HCEC 1CT (cell line): ENCODE measurements around the gene CRIM1.
A peak's percentile ranks its signal among the peaks of the same experiment; 100 is the strongest.

Experiments used
- DNase-seq: peaks from one replicate; pipeline ENCODE4 v3.0.0-alpha.2; 2017

The CRIM1 gene

DNA sequence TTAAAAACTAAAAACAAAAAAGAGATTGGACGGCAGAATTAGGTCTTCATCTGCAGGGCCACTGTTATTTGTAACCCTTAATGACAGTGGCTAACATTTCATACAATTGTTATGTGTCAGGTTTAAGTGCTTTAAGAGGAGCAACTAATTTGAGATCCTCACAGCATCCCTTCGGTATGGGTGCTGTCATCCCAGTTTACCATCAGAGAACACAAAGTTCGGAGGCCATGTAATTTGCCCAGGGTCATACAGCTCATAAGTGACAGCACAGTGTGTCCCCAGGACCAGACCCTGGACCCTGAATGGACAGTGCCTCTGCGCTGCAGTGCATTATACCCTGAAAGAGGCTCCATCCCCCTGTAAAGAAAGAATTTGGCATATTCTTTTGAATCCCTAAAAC, 127.7 kb downstream of the CRIM1 start:
- DNase-seq = no peak

DNA sequence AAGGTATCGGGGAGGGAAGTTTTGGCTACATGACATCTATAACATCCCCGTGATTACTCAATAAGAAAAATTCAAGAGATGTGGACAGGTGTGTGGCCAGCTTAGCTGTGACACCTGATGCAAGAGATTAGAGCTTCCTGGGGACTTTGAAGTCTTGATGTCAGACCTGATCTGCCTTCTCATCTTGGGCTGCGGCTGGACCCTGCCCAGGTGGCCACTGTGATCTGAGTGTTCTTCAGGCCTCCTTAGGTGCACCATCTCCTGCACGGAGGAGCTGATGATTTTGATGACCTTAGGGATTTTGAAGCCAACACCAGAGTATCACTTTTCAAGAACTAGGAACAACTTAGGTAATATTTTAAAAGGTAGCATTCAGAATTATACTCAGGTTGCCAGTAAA, 128.9 kb downstream of the CRIM1 start:
- DNase-seq = no peak

DNA sequence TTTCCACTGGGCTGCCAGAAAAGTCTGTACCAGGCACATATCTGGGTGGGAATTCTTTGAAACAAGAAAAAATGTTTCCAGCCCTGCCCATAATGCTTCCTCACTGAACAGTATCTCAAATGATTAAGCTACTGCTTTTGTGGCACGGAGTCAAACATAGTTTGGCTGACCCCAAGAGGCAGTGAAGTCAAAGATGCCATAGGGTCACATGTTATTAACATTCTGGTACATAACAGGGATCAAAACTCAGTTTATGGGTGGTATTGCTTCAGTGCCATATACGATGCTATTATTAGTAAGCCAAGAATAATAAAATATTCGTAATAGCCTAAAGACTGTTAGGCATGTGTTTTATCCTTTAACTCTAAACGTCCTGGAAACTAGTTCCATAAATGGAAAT, 129.9 kb downstream of the CRIM1 start:
- DNase-seq = peak; percentile 99

DNA sequence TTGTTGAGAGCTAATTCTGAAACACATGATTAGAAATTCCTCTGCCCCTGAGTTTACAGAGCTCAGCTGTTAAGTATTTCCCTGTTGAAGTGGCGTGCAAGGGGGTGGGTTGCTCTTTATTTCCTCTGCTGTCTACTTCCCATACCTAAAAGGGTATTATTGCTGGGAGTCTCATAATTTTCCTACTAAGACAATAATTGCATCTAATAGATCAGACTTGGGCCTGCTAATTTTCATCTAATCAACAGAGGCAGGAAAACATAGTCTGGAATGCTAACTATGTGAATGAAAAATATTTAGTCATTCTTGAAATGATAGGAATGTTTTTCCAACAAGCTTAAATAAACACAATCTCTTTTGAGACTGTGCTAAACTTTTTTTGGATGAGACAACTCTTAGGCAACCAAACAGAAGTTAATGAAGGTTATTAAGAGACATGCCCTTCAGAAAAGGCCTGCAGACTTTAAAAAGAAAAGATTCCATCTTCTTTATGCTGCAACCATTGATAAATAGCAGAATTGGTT, 131.0 kb downstream of the CRIM1 start:
- peak; percentile 94 for DNase-seq

DNA sequence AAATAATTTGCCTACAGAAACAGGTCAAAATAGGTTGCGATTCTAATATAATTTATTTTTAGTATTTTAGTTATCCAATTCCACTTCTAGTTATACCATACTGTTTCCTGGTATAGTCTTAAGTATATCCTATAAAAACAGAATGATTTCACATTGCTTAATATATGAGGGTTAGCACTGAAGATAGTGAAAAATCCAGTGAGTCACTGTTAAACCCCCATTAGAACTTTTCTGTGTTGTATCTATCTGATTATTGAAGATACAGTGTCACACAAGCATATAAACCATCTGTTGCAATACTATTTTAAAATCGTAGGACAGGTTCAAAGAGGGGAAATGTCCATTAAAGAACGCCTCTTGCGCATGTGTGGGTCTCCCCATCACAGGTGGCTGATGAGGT, 132.4 kb downstream of the CRIM1 start:
- DNase-seq = peak; percentile 18

DNA sequence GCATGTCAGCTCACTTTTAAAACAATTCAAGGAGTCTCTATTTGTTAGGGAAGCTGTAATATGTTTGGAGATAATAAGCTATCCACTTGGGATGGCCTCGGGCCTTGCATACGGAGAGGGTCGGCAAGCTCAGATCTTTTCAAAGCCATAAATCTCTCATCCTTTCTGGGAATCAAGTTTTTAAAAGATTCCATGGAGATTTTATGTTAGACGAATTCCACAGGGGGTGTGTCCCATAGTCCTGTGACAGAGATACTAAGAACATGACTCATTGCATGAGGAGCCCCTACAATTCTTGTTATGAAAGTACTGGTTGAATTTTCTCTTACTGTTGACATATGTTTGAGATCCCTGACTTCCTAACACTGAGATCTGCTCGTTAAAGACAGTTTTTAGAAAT, 133.7 kb downstream of the CRIM1 start:
- DNase-seq = peak; percentile 93

DNA sequence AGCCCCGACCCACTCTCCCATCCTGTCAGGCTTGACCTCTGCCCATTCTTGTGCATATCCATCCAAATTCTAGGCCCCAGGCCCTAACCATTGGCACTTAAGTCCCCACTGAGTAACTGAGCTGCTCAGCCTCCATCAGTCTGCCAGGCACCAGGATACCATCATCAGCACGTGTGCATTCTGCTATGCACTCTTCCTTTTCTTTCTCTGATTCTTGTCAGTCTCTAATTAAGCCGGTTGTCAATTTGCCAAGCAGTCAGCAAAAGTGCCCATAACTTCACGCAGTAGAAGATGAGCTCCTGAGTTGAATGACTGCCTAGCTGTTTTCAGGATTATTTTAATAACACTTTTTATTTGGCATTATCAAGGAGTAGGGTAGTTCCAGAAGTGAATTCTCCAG, 135.2 kb downstream of the CRIM1 start:
- DNase-seq = no peak

DNA sequence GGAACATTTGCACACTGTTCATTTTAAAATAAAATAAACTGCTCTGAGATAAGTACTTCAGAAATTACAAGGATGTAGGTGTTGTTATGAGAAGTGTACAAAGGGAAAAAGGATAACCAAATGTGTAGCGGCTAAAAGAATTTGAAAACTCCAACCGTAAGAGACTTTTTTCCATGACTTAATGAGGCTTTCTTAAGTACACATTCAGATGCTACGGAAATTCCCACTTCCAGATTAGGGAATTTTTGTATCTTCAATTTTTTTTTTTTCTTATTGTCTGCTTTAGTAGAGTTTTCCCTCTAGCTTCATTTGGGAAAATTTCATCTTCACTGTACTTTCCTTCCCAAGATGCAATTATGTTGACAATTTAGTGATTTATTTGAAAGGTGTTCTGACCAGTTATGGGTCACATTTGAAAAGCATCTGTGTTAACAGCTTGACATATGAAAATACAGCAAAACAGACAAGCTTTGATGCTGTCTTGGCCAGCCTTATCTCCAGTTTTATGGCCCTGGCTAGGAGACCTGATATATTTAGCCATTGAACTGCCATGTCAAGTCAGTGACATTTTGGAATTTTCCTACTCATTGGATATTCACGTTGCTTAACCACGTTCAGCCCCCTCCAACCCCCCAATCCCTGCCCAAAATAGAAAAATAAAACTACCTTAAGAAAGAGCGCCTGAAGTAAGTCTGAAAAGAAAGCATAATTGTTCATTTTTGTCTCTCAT, 136.8 kb downstream of the CRIM1 start:
- no peak for DNase-seq

DNA sequence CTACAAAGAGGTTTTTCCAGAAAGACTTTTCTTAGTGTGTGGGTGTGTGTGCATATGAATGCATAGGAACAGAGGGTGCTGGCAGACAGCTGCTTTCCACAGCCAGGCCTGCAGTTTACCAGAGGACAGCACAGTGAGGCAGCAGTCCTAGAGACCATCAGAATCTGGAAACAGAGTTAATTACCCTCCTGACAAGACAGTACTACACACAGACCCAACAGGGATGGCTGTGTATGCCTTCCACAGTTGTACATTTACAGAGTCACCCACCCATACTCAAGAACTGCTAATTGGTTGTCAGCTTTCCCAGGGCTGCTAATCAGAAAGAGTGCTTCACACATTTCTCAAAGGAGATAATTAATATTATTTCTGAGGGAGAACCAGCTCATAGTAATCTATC, 137.7 kb downstream of the CRIM1 start:
- no peak for DNase-seq

DNA sequence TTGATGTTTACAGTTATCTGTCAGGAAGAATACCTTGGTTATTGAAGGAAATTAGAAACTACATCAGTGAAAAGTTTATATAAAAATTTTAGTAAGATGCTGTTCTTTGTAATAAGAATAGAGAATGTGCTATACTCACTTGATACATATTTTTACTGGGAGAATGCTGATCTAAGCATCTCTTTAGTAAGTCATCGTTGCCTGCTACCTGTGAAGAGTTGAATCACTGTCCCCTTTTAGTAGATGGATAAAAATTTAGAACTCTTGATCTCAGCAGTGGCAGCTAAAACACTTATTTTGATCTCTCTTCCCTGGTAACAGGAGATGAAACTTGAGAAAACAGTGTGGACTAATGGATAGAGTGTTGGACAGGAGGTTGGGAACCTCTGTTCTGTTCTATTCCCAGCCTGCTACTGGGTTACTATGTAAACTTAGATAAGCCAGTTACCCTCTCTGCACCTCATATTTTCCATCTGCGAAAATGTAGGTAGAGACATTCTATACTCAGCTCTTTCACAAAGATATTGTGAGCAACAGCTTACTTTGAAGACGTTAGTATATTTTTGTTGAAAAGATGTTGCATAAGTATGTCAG, 142.1 kb downstream of the CRIM1 start:
- DNase-seq = no peak

DNA sequence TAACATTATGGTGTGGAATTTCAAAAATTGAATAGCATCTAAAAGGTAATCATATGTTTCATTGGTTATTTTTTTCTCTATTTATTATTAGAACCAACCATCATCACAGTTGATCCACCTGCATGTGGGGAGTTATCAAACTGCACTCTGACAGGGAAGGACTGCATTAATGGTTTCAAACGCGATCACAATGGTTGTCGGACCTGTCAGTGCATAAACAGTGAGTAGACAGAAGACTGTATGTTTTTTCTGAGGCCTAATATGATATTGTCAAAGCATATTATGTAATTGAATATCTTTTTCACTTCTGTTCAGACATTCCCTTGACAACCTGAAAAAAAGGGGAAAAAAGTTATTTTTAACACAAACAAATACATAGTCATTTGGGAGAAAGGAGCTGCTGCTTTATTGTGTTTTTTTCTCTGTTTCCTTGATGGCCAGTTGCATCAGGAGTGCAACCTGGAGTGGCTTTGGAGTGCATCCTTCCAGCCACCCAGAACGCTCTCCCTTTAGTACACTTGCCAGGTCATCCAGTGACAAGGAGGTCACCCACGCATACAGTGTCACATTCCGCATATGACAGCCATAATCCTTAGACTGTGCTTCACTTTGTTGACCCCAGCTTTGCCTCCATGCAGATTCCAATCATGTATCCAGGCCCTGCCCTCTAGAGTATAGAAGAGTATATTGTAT, 143.7 kb downstream of the CRIM1 start:
- DNase-seq = no peak

DNA sequence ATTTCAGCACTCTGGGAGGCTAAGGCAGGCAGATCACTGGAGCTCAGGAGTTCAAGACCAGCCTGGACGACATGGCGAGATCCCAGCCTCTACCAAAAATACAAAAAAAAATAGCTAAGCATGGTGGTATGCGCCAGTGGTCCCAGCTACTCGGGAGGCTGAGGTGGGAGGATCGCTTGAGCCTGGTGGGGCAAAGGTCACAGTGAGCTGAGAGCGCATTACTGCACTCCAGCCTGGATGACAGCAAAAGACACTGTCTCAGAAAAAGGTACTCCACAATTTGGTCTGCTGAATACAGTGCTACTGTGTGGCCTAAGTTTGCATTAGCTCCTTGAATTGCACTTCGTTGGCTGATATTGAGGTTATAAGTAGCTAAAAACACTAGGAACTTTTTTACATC, 144.5 kb downstream of the CRIM1 start:
- DNase-seq = no peak

DNA sequence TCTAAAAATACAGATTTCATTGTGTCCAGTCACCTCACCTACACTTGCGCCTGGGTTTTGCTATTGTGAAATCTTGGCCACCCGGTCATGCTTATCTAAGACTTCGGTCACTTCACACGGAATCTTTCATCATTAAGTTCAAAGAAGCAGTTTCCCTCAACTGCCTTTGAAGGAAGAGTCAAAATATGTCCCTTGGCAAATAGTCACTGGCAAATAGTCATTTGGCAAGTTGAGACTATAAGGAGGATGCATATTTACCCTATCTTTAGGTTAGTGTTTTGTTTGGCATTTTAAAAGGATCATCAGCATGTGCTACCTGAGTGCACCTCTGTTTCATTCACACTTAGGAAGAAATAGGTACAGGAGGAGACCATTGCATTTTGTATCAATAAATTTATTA, 146.5 kb downstream of the CRIM1 start:
- no peak for DNase-seq

DNA sequence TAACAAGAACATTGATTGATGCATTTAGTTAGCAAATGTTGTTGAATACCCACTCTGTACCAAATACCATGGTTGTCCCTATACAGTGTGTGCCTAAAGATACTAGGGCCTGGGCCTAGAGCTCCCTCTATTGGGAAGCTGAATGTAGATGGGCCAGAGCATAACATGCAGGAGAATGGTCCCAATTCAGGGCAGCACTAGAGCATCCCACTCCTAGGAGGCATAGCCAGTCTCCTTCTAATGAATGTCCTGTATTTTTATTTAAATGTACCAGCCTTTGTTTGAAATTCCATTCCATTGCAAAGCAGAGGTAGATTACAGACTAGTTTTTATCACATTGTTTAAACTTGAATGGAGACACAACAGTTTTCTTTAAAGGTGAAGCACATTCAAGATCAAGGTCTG, 151.8 kb downstream of the CRIM1 start:
- peak; percentile 67 for DNase-seq

DNA sequence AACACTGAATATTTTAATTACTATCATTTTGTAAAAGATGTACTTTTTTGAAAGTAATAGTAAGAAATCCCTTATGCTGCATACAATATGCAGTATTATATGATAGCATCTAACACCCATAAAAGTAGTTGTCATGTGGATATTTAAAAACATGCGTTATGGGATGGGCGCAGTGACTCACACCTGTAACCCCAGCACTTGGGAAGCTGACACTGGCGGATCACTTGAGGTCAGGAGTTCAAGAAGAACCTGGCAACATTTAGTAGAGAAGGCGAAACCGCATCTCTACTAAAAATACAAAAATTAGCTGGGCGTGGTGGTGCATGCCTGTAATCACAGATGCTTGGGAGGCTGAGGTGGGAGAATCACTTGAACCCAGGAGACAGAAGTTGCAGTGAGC, 153.5 kb downstream of the CRIM1 start:
- no peak for DNase-seq

DNA sequence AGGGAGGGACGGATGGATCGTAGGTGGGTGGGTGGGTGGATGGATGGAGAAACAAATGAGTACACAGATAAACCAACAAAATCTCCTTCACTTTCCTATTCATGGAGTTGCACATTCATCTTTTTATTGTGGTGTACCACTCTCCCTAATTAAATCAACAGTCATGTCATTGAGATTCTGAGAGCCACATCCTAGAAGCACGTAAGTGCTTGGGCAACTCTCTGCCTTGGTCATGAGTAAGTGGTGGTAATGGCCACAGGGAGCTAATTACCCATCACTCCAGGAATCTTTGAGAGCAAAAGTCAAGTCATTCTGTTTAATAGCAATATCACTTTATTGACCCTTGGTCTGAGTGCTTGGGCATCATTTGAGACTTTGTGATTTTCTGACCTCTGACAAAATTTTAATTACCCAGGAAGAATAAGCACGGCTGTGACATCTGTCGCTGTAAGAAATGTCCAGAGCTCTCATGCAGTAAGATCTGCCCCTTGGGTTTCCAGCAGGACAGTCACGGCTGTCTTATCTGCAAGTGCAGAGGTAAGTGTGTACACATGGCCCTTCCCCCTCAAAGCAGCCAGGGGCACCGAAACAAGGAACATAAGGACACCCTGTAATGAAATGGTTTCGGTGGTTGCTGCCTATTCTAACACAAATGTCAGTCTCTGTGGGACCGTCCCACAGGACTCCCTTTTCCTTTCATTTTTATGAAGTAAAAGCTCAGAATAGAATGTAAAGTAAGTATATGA, 156.5 kb downstream of the CRIM1 start:
- no peak for DNase-seq

DNA sequence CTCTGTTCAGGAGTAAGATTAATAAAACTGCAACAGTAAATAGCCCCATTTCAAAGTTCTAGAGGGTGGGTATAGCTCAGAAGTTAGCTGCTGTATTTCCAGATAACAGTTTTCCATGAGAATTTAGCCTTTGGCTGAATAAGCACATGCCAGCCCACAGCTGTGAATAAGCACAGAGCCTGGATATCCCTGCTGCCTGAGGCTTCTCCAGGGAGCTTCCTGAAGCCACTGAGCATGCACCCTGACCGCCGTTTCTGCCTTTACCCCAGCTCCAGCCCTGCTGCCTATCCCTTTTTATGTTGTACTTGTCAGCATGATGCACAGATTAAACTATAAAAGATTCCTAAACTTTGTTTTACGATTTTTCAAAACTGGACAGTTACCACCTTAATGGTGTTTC, 157.1 kb downstream of the CRIM1 start:
- no peak for DNase-seq

DNA sequence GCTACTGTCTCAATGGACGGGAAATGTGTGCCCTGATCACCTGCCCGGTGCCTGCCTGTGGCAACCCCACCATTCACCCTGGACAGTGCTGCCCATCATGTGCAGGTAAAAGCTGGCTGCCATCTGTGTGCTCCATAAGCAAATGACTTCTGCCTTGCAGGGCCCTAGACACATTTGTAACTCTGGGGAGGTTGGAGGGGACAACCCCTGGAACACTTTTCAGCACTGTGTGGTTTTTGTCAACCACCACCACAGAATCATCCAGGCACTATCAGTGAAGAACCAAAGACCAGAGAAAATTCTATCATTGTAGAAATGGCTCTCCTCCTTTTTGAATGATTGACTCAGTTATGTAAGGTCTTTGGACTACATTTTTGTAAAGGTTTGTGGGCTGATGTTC, 158.1 kb downstream of the CRIM1 start:
- DNase-seq = no peak

DNA sequence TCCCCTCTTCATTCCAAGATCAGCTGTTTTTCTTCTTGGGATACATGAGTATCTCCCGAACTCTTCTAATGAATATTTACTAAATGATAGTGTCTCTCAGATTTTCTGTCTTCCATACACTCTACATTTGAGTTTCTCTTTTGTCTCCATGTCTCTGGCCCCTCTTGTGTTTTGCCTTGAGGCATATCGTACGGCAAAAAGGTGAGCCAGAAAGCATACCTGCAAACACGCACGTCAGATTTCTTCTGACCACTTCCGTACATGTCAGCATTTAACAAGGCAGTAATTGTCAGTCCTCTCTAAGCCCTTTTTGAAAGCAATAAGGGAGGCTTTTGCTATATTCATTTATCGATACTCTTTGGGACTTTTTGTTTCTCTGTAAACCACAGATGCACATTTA, 160.0 kb downstream of the CRIM1 start:
- no peak for DNase-seq

DNA sequence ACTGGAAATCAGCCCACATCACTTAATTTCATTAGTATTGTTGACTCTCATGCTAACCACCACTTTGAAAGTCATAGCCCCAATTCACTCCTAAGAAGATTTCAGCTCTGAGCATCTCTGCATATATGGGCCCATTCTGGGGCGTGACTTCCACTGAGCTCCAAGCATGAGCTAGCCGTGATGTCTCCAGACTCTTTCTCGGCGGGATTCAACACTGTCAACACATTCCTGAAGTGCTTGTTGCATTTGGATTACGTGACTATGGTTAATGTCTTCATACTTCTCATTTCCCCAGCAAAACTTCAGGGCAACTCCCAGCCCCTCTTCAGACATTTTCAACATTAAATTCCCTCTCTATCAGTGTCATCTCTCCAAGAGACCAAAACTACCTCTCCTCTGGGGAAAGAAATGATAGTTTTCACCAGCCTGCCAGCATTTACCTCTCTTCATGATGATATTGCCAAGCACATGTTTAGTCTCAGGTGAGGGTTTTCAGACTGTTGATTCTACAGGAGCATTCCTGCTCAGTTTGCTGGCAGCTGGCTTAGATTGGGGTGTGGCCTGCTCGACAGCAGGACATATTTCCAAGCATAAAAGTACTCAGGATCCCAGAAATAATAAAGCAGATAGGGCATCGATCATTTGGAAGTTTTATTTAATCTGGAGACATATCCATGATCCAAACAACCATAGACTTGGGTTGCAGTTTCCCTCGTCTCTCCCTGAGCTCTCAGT, 160.7 kb downstream of the CRIM1 start:
- peak; percentile 42 for DNase-seq

DNA sequence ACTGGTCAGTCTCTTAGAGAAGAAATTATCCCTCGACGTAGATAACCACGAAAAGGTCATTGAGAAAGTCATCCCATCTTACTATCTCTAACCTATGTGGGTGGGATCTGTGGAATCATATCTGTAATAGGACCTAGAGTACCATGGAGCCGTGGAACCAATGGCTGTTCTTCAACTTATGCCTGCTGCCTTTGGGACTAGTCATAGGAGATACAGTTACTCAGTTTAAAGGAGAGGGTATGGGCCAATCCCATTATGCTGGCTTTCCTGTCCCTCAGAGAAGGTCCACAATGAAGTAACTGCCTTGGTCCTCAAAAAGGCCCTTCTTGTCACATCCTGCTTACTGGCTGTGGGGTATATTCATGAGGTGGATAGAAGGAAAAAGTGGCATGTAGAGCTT, 164.9 kb downstream of the CRIM1 start:
- DNase-seq = no peak

DNA sequence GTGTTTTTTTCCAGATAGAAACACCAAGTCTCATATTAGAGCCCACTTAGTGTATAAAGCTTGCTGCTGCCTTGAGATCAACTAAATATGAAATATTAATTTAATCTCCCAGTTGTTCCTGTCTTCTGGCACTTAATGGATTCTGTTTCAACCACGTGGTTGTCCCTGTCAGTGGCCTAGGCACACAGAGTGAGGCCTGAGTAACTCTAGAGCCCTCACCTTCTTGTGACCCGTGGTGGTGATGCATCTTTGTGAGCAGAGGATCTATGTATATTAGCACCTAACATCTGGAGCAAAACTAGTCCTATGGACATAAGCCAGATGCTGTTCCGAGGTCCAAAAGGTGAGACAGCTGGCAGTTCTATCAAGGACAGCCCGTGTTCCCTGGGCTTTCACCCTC, 167.6 kb downstream of the CRIM1 start:
- no peak for DNase-seq

DNA sequence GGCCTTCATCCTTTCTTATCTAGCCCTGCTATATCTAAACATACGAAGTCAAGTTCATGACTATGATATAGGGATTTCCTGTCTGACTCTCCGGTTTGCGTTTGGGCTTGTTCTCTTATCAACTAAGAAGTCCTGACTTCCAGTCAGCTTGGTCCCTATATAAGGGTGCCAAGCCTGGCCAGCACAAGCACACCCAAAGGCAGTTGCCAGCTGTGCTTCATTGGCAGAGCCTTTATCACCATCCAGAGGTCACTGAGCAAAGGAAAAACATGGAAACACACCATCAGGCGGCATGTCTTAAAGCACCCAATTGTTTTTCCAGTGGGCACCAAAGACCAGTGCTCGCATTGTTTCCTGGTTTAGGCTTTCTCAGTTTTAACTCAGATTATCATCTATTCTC, 169.7 kb downstream of the CRIM1 start:
- DNase-seq = no peak
